ENCODE results near the gene DOCK11.
"Not testable (repeated sequence)": the region's sequence is repeated elsewhere in the genome, so short reads cannot be mapped to it uniquely, and the experiment has no call there.

The DOCK11 gene

DNA sequence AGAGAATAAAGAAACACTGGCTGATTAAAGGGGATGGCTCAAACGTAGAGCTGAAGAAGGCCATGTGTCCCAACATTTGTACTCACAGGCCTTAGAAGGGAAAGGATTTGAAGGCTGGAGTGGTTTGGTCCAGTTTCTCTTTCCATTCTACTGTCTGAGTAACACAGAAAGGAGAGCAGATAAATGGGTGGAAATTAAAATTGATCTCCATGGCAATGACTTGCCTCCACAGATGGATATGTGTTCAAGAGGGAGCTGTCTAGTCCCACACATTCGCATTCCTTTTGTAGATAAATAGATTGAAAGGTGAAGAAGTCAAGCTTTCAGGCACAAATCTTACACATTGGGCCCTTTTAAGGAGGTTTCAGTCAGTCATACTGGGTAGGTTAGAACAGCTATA, 74.6 kb downstream of the DOCK11 start:
- DNase-seq (ENCODE audit: low spot score), result no peak

DNA sequence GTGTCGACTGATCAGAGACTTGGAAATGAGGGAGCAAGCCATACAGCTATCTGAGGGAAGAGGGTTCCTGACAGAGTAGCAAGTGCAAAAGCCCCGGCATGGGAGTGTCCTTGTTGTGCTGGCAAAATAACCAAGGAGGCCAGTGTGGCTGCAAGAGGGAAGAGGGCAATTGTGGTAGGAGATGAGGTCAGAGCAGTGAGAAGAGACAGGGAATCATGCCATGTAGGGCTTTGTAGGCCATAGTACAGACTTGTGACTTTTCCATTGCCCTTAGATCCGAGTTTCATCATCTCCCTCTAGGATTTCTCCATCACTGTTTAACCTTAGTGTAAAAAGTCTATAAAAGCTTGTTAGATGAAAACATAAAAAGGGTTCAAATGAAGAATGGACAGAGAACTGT, 76.2 kb downstream of the DOCK11 start:
- no peak for DNase-seq (ENCODE audit: low spot score)

DNA sequence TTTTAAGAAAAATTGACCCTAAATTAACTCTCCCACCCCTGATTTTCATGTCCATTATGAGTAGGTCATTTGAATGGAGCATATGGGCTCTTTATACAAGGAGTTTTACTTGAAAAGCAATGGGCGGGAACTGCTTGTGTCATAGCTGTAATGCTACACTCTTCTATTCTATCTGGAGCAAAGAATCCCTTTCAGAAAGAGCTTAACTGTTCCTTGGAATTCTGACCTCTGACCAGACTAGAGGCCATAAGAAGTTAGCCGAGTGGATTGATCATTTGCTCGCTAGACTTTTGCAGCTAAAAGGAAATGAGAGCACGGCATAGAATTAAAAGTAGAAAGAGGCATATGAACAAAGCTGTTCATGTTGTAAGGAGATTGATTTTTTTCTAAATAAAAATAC, 79.1 kb downstream of the DOCK11 start:
- DNase-seq (ENCODE audit: low spot score), result no peak

DNA sequence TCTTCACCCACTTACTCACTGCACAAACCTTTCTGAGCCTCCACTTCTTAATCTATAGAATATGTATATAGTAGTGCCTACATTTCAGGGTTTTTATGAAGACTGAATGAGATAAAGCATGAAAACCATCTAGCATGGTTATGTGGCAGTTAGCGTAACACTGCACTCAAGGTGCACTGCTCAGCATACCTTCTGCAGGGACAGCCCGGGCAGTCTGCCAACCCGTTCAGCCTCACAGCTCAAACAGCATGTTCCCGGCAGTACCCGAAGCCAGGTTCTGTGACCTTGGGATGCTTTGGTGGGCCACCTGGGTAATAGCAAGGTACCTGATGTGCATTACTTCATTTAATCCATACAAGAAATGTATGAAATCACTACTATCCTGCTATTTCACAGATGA, 81.4 kb downstream of the DOCK11 start:
- DNase-seq (ENCODE audit: low spot score), result no peak

DNA sequence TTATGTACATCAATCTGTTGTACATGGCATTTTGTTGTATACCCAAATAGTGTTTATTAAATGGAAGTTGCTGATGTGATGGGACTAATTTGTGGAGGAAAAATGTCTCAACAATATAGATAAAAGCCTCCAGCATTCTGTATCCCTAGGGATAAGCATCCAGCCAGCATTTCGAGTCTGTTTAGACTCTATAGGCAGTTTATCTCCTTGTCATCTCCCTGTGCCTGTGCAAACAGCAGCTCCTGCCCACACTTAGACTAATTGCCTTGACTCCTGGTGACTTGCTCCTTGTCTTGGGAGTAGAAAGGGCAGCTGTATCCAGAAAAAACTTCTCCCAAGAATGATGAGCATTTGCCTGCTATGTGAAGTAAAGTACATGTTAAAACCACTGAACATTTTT, 83.8 kb downstream of the DOCK11 start:
- no peak for DNase-seq (ENCODE audit: low spot score)

DNA sequence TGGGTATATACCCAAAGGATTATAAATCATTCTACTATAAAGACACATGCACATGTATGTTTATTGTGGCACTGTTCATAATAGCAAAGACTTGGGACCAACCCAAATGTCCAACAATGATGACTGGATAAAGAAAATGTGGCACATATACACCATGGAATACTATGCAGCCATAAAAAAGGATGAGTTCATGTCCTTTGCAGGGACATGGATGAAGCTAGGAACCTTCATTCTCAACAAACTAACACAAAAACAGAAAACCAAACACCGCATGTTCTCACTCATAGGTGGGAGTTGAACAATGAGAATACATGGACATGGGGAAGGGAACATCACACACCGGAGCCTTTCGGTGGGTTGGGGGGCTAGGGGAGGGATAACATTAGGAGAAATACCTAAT, 87.3 kb downstream of the DOCK11 start:
- not testable (repeated sequence) for DNase-seq (ENCODE audit: low spot score)

DNA sequence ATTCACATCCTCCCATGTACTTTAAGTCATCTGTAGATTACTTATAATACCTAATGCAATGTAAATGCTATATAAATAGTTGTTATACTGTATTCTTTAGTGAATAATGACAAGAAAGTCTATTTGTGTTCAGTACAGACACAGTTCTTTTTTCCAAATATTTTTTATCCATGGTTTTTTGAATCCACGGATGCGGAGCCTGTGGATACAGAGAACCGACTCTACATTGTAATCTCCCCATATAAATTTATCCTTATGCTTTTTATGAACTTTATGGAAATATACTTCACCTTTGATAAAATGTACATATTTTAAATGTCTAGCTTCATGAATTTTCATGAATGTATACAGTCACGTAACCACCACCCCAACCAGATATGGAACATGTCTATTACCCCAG, 88.2 kb downstream of the DOCK11 start:
- no peak for DNase-seq (ENCODE audit: low spot score)

DNA sequence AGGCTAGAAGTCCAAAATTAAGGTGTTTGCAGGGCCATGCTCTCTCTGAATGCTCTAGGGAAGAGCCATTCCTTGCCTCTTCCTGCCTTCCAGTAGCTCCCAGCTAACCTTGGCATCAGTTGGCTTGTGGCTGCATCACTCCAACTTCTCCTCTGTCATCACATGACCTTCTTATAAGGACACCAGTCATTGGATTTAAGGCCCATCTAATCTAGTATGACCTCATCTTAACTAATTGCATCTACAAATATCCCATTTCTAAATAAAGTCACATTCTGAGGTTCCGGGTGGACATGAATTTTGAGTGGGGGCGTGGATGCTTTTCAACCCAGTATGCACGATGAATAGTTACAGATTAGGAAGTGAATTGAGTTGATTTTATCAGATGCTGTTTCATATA, 89.7 kb downstream of the DOCK11 start:
- DNase-seq (ENCODE audit: low spot score), result no peak

DNA sequence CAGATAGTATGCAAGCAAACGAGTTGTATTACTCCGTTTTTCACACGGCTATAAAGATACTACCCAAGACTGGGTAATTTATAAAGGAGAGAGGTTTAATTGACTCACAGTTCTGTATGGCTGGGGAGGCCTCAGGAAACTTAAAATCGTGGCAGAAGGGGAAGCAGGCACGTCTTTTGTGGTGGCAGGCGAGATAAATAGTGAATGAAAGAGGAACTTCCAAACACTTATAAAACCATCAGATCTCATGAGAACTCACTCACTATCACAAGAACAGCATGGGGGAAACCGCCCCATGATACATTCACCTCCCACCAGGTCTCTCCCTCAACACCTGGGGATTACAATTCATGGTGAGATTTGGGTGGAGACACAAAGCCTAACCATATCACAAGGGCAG, 90.6 kb downstream of the DOCK11 start:
- not testable (repeated sequence) for DNase-seq (ENCODE audit: low spot score)

DNA sequence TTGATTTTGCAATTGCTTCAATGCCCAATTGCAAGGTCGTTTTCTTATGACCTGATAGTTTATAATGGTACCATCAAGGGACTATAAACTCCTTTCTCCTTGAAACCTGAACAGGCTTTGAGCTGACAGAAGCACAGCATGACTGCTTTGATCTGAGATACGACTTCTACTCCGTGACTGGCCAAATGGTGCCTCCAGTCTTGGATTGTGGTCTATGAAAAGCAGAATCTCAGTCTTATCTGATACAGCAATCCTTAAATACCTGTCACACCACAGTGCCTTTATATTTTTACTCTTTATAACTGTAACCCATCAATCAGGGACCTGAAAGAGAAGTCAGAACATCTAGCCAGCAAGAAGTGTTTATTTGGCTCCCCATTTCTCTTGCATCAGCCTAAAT, 93.1 kb downstream of the DOCK11 start:
- no peak for DNase-seq (ENCODE audit: low spot score)

DNA sequence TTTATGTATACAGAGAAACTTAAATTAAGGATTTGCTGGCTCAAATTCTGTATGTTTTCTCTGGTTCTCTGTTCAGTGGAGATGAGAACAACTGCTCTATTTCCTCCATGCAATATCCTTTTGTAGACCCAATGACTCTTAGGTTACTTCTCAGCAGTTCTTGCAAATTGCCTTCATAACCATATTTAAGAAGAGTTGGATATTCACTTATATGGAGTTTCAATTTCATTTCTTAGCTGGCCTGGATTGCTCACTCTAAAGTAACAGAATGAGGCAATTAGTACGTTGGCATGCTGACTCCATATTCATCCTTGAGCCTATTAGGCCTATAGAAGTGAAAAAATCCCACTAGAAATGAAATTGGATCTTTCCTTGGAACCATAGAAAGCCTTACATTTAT, 93.6 kb downstream of the DOCK11 start:
- no peak for DNase-seq (ENCODE audit: low spot score)

DNA sequence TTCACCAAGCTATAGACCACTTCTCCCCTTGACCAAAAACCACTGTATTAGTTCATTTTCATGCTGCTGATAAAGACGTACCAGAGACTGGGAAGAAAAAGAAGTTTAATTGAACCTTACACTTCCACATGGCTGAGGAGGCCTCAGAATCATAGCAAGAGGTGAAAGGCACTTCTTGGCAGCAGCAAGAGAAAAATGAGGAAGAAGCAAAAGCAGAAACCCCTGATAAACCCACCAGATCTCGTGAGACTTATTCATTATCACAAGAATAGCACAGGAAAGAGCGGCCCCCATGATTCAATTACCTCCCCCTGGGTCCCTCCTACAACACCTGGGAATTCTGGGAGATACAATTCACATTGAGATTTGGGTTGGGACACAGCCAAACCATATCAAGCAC, 97.8 kb downstream of the DOCK11 start:
- DNase-seq (ENCODE audit: low spot score), result no peak

DNA sequence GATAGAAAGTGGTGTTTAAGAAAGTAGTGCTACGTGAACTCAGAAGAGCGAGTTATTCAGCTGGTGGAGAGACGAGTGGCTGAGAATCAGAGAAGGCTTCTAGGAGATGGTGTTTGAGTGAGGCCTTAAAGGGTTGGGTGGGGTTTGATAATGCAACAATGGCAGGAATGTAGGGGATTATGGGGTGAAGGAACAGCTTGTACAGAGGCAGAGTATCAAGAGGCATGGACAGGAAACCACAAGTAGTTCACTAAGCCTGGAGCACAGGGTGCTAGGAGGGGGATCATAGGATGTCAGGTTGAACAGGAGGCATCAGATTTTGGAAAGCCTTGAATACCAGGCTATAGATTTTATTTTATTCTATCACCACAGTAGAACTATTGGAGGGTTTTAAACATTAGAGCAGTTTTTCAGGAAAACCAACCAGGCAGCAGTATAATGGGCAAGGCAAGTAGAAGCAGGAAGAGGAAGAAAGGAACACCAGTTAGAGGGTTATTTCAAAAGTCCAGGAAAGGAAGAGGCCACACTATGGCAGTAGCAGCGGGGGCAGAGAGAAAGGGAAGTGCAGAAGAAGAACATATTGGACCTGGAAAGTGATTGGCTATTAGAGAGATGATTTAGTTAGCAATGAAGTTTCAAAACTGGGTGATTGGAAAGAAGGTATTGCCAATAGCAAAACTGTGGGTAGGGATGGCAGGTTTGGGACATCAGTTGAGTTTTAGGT, 99.2 kb downstream of the DOCK11 start:
- no peak for DNase-seq (ENCODE audit: low spot score)

DNA sequence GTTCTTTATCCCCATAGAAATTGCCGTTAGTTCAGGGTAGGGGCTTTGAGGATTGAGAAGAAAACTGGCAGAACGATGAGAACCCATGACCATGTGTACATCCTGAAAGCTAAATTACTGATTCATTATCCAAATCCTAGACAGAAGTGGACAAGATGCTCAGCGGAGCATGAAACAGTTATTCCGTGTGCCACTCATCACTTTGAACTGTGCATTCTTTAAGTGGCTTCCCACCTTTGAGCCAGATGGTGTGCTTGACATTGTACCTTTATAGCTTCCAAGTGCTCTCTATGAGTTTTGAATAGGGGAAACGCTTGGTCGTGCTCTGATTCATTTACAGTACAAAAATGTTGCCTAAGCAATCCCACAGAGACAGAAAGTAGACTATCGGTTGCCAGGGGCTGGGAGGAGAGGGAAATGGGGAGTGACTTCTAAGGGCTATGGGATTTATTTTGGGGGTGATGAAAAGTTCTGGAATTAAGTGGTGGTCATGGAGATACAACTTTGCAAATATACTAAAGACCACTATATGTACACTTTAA, 100.0 kb downstream of the DOCK11 start:
- DNase-seq (ENCODE audit: low spot score), result no peak

DNA sequence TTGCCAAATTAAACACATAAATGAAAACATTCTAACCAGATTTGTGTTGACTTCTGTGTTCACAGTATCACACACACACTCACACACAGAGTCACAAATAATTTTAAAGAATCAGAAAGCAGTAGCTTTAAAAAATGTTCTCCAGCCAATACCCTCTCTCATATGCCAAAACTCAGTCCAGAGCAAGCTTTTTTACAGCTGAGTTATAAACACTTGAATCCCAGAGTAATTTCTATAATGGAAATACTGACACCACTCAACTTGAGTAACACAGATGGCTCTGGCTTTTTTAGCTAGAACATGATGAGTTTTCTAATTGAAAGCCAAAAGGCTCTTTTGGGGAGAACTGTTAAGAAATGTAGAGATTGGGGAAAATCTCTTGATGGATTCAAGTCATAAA, 100.8 kb downstream of the DOCK11 start:
- no peak for DNase-seq (ENCODE audit: low spot score)

DNA sequence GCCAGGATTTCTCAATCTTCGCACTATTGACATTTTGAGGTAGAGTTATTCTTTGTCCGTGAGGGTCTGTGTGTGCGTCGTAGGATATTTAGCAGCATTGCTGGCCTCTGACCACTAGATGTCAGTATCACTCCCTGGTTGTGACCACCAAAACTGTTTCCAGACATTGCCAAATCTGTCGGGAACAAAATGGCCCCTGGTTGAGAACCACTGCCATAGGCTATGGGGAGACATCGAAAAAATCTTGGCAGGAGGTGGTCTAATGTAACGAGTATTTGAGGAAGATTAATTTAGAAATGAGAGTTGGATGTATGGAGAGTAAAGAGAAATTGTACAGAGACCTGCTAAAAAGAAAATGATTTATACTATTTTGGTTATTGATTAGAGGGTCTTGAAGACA, 108.4 kb downstream of the DOCK11 start:
- DNase-seq (ENCODE audit: low spot score), result peak; percentile 50

DNA sequence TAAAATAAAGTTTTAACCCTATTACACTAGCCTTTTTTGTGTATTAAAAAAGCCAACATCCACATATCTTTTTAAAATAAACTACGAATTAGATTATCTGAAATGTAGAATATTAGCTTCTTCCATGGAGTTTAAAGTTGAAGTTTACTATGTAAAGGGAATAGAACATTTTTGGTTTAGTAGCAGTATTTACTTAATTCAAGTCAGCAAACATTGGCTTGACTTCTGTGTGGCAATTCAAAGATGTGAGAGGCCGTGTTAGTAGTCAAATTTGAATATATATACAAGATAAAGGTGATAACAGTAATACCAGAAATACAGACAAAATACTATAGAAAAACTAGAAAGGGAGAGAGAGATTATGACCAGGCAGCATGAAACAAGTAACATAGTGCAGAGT, 116.7 kb downstream of the DOCK11 start:
- DNase-seq (ENCODE audit: low spot score), result no peak

DNA sequence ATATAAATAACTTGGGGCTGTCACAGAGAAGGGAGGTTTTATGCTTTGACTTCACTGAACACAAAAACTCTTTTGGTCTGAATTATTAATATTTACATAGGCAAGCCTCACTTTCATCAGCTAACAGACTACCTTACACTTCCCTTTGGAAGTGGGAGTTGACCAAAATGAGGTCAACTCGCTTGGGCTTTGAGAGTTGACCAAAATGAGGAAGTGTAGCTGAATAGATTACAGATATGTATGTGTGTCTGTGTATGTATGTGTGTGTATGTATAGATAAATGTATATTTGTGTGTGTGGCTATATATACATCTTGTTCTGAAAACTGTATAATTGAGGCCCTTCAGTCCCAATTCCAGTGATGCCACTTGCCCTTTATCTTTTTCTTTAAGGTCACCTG, 118.5 kb downstream of the DOCK11 start:
- DNase-seq (ENCODE audit: low spot score), result no peak

DNA sequence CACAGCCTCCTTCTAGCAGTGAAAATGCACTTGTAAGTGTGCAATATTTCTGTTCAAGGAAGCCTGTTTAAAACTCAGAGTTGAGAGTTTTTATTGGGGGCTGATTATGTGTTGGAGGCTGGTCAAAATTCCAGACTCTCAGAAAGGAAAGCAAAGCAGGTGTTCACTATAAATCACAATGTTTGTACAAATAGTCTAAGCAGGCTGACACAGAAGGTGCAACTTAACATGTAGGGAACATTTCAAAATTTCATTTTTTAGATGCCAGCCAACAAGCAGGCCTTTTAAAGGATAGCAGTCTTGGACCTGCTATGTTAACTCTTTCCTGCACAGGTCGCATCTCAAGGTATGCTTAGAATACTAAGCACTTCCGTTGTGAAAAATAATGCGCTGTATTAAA, 119.5 kb downstream of the DOCK11 start:
- DNase-seq (ENCODE audit: low spot score), result no peak

DNA sequence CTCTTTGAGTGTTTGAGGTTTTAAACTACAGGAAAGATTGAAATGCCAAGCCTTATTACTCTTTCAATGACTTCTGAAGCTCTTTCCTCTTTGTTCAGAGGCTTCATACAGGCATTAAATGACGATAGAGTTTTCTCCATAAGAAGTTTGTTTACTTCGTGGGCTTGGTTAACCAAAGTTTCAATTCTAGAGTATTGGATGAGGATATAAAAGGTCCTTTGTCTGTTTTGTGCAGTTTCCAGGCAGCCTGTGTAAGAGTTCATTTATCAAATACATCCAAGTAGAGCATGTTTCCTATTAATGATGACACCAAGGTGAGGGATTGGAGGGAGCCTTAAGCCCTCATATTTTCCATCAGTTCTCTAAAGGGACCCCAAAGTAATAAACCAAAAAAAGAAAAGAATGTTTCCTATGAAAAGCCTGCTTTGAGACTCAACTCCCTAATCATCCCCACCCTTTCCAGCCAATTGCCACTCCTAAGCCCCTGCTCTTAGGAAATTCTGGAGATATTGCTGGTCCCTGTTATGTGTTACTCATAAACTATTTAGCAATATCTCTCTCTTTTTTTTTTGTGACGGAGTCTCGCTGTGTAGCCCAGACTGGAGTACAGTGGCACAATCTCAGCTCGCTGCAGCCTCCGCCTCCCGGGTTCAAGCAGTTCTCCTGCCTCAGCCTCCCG, 125.6 kb downstream of the DOCK11 start:
- no peak for DNase-seq (ENCODE audit: low spot score)

DNA sequence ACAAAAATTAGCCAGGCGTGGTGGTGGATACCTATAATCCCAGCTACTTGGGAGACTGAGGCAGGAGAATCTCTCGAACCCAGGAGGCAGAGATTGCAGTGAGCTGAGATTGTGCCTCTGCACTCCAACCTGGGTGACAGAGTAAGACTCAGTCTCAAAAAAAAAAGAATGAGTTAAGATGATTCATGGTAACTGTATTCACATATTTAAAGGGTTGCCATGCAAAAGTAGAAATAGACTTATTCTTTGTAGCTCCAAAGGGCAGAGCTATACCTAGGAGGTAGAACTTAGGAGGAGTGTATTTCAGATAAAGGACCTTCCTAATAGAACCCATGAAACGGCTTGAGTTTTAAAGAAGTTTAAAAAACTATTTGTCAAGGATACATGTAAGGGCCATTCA, 127.4 kb downstream of the DOCK11 start:
- DNase-seq (ENCODE audit: low spot score), result no peak

DNA sequence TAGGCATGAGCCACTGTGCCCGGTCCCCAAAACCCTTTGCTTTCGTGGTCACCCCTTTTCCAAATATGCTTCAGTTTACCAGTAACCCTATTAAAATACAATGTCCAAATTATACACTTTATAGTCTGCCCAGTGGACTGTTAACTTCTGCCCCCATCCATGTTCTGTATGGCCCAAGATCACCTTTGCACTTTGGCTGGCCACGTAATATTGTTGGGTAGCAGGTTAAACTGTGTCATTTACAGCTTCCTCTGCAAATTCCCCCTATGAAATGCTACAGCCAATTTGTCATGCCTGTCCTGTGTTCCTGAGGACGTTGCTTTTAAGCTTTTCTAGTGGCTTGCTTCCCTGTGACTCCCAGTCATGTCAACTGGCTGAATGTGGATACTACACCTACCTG, 130.7 kb downstream of the DOCK11 start:
- DNase-seq (ENCODE audit: low spot score), result no peak

DNA sequence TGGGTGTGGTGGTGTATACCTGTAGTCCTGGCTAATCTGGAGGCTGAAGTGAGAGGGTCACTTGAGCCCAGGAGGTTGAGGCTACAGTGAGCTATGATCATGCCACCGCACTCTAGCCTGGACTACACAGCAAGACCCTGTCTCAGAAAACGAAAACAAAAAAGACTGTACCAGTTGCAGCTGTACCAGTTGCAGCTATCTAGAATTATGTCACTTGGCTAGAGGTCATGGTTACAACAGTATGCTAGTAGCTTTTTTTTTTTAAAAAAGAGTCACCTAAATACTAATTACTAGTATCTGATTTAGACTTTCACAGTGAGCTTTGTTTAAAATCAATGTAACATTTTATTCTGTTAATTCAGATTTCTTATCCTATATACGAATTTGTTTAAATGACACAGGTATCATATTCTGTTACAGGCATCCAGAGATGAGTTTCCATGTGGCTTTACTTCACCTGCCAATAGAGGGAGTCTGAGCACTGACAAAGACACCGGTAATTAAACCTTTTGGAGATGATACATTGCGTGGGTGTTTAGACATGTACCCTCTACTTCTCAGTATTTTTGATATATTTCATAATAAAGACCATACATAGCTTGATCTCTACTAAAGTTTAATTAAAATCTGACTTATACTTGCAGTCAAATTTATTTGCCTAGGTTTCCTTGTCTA, 131.6 kb downstream of the DOCK11 start:
- DNase-seq (ENCODE audit: low spot score), result no peak
